ENCODE measurements around the gene WBP2. TPM values are rescaled to one million over a fixed set of nuclear protein-coding genes. Genes with fewer than 3 reads are reported as not detected.
A peak's percentile ranks its signal among the peaks of the same experiment; 100 is the strongest.
"Not testable (repeated sequence)": the region's sequence is repeated elsewhere in the genome, so short reads cannot be mapped to it uniquely, and the experiment has no call there.

The WBP2 gene
- total RNA-seq, 4 donors from 2014 or later, result 41.8 to 64.5 (median 53.5) TPM

DNA sequence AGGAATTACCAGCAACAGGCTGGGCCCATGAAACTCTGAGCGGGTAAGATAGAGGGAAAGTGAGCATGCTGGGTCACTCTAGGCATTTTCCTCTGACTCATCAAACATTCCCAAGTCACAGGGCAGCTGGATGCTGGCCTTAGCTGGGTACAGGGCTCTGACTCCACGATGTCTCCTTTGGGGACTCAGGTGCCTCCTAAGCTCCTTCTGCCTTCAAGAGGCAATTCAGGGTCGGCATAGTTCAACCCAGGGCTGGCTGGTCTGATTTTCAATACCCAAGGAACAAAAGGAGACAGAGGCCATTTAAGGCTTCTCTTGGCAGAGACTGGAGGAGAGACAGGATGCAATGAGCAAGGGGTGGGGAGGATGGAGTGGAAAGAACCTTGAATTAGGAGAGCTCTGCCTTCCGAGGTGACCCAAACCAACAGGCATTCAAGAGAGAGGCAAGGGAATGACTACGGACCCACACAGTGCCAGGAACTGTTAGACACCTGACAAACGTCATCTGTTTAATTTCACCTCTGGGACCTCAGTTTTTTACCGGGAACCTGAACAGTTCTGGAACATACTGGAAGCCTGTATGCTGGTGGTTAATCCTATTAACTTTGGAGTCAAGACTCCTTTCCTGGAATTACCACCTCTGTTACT is 910 bp downstream of the WBP2 start:
- TF ChIP-seq, protein P1, sequence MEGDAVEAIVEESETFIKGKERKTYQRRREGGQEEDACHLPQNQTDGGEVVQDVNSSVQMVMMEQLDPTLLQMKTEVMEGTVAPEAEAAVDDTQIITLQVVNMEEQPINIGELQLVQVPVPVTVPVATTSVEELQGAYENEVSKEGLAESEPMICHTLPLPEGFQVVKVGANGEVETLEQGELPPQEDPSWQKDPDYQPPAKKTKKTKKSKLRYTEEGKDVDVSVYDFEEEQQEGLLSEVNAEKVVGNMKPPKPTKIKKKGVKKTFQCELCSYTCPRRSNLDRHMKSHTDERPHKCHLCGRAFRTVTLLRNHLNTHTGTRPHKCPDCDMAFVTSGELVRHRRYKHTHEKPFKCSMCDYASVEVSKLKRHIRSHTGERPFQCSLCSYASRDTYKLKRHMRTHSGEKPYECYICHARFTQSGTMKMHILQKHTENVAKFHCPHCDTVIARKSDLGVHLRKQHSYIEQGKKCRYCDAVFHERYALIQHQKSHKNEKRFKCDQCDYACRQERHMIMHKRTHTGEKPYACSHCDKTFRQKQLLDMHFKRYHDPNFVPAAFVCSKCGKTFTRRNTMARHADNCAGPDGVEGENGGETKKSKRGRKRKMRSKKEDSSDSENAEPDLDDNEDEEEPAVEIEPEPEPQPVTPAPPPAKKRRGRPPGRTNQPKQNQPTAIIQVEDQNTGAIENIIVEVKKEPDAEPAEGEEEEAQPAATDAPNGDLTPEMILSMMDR (IDR thresholded peaks at IDR 0.05), result no peak
- peak in 1 of 2 donors; percentile 31 for TF ChIP-seq POLR2A (IDR thresholded peaks at IDR 0.05)
- H3K27me3 ChIP-seq, result no peaks in the 10 kb centered on the region
- peak overlapping the region; percentile 25 to 87 (median 70) for H3K4me3 ChIP-seq (replicated peaks in 1 of 3)
- no peaks in the 10 kb centered on the region for H3K9me3 ChIP-seq
- H3K36me3 ChIP-seq, result peaks cover 22 to 23% of the 10 kb centered on the region in 2 donors
- 17 to 27% methylated on average over 7 of the region's 7 CpGs for WGBS, 2 donors
- DNase-seq, result peak; percentile 39 to 44
- peak overlapping the region; percentile 90 to 98 (median 97) for H3K27ac ChIP-seq
- intact Hi-C loops (cut with DNase I), result no loop called here
- H3K4me1 ChIP-seq, result peaks cover 19 to 25% of the 10 kb centered on the region in 2 donors

DNA sequence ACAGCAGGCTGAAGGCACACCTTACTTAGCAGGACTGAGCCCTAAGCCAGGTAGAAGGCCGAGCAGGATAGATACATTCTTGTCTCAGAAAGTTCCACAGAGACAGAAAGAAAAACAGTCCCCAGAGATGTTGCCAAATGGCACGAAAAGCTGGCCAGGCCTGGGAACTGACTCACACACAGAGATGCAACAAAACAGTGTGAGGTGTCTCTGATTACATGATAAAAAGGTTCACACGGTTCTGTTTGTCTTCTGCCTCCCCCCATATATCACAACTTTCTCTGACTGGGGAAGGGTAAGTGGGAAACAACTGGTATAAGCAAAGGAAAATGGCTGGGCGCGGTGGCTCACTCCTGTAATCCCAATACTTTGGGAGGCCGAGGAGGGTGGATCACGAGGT is 1.7 kb downstream of the WBP2 start:
- WGBS, 2 donors, result 79 to 88% methylated on average over 7 of the region's 7 CpGs
- peak overlapping the region in 1 of 3 donors; percentile 98 for H3K27ac ChIP-seq
- H3K27me3 ChIP-seq, result no peaks in the 10 kb centered on the region
- intact Hi-C loops (cut with DNase I), result no loop called here
- peaks cover 26 to 29% of the 10 kb centered on the region in 2 donors for H3K36me3 ChIP-seq
- peaks cover 19 to 33% of the 10 kb centered on the region in 2 donors for H3K4me1 ChIP-seq
- no peak overlapping the region for H3K4me3 ChIP-seq (replicated peaks in 1 of 3)
- H3K9me3 ChIP-seq, result no peaks in the 10 kb centered on the region
- no peak for DNase-seq
- TF ChIP-seq, protein P1 (IDR thresholded peaks at IDR 0.05), result no peak
- TF ChIP-seq POLR2A (IDR thresholded peaks at IDR 0.05), result no peak

DNA sequence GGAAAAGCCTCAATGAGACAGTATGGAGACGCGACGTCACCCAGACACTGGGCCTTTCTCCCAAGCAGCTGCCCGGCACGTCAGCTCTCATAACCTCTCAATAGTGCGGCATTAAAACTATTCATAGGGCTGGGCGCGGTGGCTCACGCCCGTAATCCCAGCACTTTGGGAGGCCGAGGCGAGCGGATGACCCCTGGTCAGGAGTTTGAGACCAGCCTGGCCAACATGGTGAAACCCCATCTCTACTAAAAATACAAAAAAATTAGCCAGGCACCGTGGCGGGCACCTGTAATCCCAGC is 3.5 kb downstream of the WBP2 start:
- 94 to 95% methylated on average over 15 of the region's 15 CpGs for WGBS, 2 donors
- peaks cover 44 to 47% of the 10 kb centered on the region in 2 donors for H3K36me3 ChIP-seq
- intact Hi-C loops (cut with DNase I), result not testable (repeated sequence)

DNA sequence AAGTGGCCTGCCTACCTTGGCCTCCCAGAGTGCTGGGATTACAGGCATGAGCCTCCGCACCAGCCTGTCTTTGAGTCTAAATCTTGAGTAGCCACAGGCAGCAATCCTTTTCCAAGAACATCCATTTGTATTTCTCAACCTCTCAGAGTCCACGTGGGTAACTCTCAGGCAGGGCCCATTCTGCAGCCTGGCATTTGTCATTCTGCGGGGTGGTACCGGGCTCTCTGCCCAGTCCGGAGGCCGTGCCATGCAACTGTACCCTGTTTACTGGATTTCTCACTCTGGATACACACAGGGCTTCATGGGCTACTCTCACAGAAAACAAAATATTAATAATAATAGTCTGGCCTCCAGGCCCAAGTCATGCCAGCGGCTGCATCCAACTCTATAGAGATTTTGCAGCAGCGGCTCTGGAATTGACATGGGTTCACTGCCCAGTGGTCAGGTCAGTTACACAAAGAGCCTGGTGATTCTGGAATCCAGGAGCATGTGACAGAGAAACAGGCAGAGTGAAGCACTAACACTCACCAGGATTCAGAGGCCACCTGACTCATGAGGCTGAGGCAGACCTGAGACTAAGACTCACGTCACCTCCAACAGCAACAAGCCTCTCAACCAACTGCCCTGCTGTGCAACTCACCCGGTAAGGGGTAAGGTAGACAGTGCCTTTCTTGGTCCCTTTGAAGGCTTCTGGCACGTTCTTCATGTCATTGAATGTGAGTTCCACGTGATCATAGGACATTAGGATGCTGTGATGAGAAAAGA is 4.0 kb downstream of the WBP2 start:
- Histone ChIP-seq H3K27ac (no peak overlapping the region), H3K27me3 (no peaks in the 10 kb centered on the region), H3K4me3 (replicated peaks in 1 of 3) (no peak overlapping the region), H3K36me3 (peaks cover 49 to 52% of the 10 kb centered on the region in 2 donors), H3K9me3 (no peaks in the 10 kb centered on the region), H3K4me1 (peaks cover 19 to 53% of the 10 kb centered on the region in 2 donors)
- intact Hi-C loops (cut with DNase I), result no loop called here
- TF ChIP-seq POLR2A (IDR thresholded peaks at IDR 0.05), result no peak
- TF ChIP-seq, protein P1 (IDR thresholded peaks at IDR 0.05), result no peak
- DNase-seq, result no peak
- 91 to 92% methylated on average over 12 of the region's 12 CpGs for WGBS, 2 donors

More for the DNA sequence above, 3.5 kb downstream of the WBP2 start:
- H3K4me1 ChIP-seq, result peaks cover 19 to 47% of the 10 kb centered on the region in 2 donors
- H3K27me3 ChIP-seq; H3K27ac ChIP-seq; H3K4me3 ChIP-seq (replicated peaks in 1 of 3); H3K9me3 ChIP-seq; DNase-seq: not testable (repeated sequence)

DNA sequence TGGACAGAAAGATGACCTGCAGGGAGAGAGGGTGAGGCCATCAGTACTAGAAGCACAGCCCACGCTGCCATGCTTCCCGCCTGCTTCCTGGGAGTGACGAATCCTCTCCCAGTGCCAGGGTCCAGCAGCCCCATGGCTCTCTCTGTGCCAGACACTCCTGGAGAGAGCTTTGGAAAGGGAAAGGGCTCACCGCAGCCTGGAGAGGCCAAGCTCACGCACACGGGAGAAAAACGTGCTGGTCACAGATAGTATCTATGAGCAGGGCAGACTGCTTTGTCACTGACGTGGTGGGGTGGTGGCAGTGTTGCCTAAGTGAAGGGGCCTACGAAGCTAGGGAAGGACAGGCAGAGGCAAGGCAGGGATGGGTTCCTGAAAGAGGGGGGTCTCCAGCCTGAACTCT is 5.4 kb downstream of the WBP2 start:
- Histone ChIP-seq H3K4me1 (peaks cover 32 to 67% of the 10 kb centered on the region in 2 donors), H3K27ac (peak overlapping the region in 1 of 3 donors; percentile 90)

More for the DNA sequence above, 5.4 kb downstream of the WBP2 start:
- Histone ChIP-seq H3K36me3 (peaks cover 52 to 54% of the 10 kb centered on the region in 2 donors), H3K4me3 (replicated peaks in 1 of 3) (no peak overlapping the region), H3K9me3 (no peaks in the 10 kb centered on the region), H3K27me3 (no peaks in the 10 kb centered on the region)
- intact Hi-C loops (cut with DNase I), result loop anchor here (10.0 kb wide), 1 partner anchor 185 kb away; the partner anchor contains the start of genes RECQL5 and SAP30BP
- TF ChIP-seq, protein P1 (IDR thresholded peaks at IDR 0.05), result no peak
- no peak for TF ChIP-seq POLR2A (IDR thresholded peaks at IDR 0.05)
- 85 to 88% methylated on average over 9 of the region's 9 CpGs for WGBS, 2 donors
- no peak for DNase-seq

Data from thyroid gland (tissue), 4 donors.